Spleen (tissue), 11 donors: ENCODE results near the gene TRAM2. TPM values are rescaled to one million over a fixed set of nuclear protein-coding genes. Genes with fewer than 3 reads are reported as not detected.
A peak's percentile ranks its signal among the peaks of the same experiment; 100 is the strongest.

Experiments used
- DNase-seq: peaks from one replicate; pipeline ENCODE4 v3.0.0-alpha.2; 2020
- H3K27ac ChIP-seq, 8 donors: fragments of 200-600 bp; sonication (generic) in 7 of 8; 1 replicate in 4 of 8; 2 replicates in 4 of 8; pipeline versions ENCODE4 v1.5.0 to v1.8.0; 2016 to 2021; ENCODE audit warnings: inconsistent platforms in 4 of 8, mild to moderate bottlenecking in 4 of 8, moderate library complexity in 1 of 8
- H3K27me3 ChIP-seq, 7 donors: fragments of 200-600 bp; sonication (generic) in 6 of 7; replicated peaks in 1 of 7; 1 replicate in 4 of 7; 2 replicates in 3 of 7; pipeline versions ENCODE4 v1.5.0 to v1.8.0; 2016 to 2021; ENCODE audit warnings: inconsistent platforms in 3 of 7, mild to moderate bottlenecking in 1 of 7
- H3K36me3 ChIP-seq, 6 donors: fragments of 200-600 bp; sonication (generic) in 5 of 6; 1 replicate in 4 of 6; 2 replicates in 2 of 6; pipeline versions ENCODE4 v1.5.0 to v1.8.0; 2016 to 2021; ENCODE audit warnings: inconsistent platforms in 2 of 6
- H3K4me1 ChIP-seq, 6 donors: fragments of 200-600 bp; sonication (generic) in 5 of 6; 1 replicate in 3 of 6; 2 replicates in 3 of 6; pipeline versions ENCODE4 v1.5.0 to v1.8.0; 2016 to 2021; ENCODE audit warnings: inconsistent platforms in 3 of 6
- H3K4me3 ChIP-seq, 8 donors: fragments of 200-600 bp; sonication (generic) in 7 of 8; 1 replicate in 4 of 8; 2 replicates in 4 of 8; pipeline versions ENCODE4 v1.5.0 to v1.8.0; 2016 to 2021; ENCODE audit warnings: inconsistent platforms in 4 of 8, mild to moderate bottlenecking in 4 of 8, moderate library complexity in 2 of 8
- H3K9me3 ChIP-seq, 8 donors: fragments of 200-600 bp; sonication (generic) in 7 of 8; 1 replicate in 4 of 8; 2 replicates in 4 of 8; pipeline versions ENCODE4 v1.5.0 to v1.8.0; 2016 to 2021; ENCODE audit warnings: inconsistent platforms in 4 of 8
- CTCF ChIP-seq, 11 experiments: fragments of 200-600 bp in 7 of 11; fragments of 450-650 bp in 4 of 11; sonication (generic) in 4 of 11; IDR thresholded peaks in 8 of 11; conservative IDR thresholded peaks in 3 of 11; 1 replicate in 7 of 11; 2 replicates in 4 of 11; pipeline versions ENCODE4 v1.4.0 to v1.8.0; 2016 to 2021; ENCODE audit warnings: antibody characterized with exemption in 11 of 11, inconsistent platforms in 4 of 11, mild to moderate bottlenecking in 1 of 11
- POLR2A ChIP-seq, 3 donors: fragments of 450-650 bp; IDR thresholded peaks; one replicate each; pipeline ENCODE4 v1.5.1; 2017; ENCODE audit warnings: antibody characterized with exemption in 3 of 3, mild to moderate bottlenecking in 1 of 3
- POLR2AphosphoS5 ChIP-seq, 3 donors: sonication (generic); formaldehyde crosslinking; IDR thresholded peaks; one replicate each; pipeline ENCODE4 v1.5.1; 2017; ENCODE audit warnings: antibody characterized with exemption in 3 of 3
- WGBS, 5 donors: extraction: QIAGEN DNeasy Blood & Tissue Kit in 3 of 5; methylation state at CpG; one replicate each; pipeline versions ENCODE4 v1.1.5 to v1.1.7; 2013 to 2018; 5-methylcytosine and 5-hydroxymethylcytosine counted together
- intact Hi-C: fragments of 100-400 bp; cut with DNase I; formaldehyde crosslinking; loops from one replicate; pipeline ENCODE4 v1.15.0; 2023; ENCODE audit warnings: low total_unique reads
- polyA plus RNA-seq, 3 donors: library from polyadenylated mRNA; stranded (reverse); fragments of 200-250 nt; gene quantifications; one replicate each; pipeline ENCODE4 v1.2.1, GENCODE V29; 2013
- total RNA-seq, 7 donors: library from RNA; depleted of rRNA in 3 of 7; stranded (reverse); fragments of >200 nt in 3 of 7; fragmentation: NEBNext Ultra II Directional in 4 of 7; extraction: Animal tissue kit (Norgen Biotek cat#: 25700) in 4 of 7; gene quantifications; one replicate each; pipeline versions ENCODE4 v1.1.0 to v1.2.1, GENCODE V29; 2016 to 2021
- donor health status: healthy with polysubstance abuse.
- donor health status: DM: no; HTN: no; CAD: no; lungs with moderate emphysema.
- donor health status: DM: no; HTN: no; CAD: no.
- donor health status: Bipolar disorder and iron deficiency.
- donor health status: healthy.
- donor health status: DM: no; HTN: no; CAD: no.
- donor health status: DM: yes; HTN: yes; CAD: no.

Gene TRAM2
- total and polyA plus RNA-seq, 10 donors: 1.8 to 47.7 (median 32.3) TPM

GRCh38 chr6:52562911-52563310 is 13.9 kb downstream of the TRAM2 start:
- H3K4me1 ChIP-seq: peaks cover 3 to 65% (median 25%) of the 10 kb centered on the region in 6 donors
- no peak overlapping the region for H3K4me3 ChIP-seq
- no peaks in the 10 kb centered on the region for H3K27me3 ChIP-seq
- no peak overlapping the region for H3K27ac ChIP-seq
- DNase-seq: no peak
- peaks cover 0 to 11% (median 0%) of the 10 kb centered on the region in 6 donors for H3K36me3 ChIP-seq
- intact Hi-C loops: no loop called here
- TF ChIP-seq POLR2AphosphoS5 (IDR thresholded peaks at IDR 0.05) (no peak), POLR2A (IDR thresholded peaks at IDR 0.05) (no peak), CTCF (IDR thresholded peaks at IDR 0.05 in 8 of 11, conservative IDR thresholded peaks at IDR 0.05 in 3 of 11) (no peak)
- H3K9me3 ChIP-seq: no peaks in the 10 kb centered on the region
- WGBS, 5 donors: 62 to 77% (median 67%) methylated on average over 3 of the region's 3 CpGs

- intact Hi-C loops: no loop called here
- no peak for DNase-seq
- Histone ChIP-seq H3K9me3 (no peaks in the 10 kb centered on the region), H3K4me1 (peaks cover 0 to 55% (median 10%) of the 10 kb centered on the region in 6 donors), H3K4me3 (no peak overlapping the region), H3K27ac (no peak overlapping the region), H3K27me3 (no peaks in the 10 kb centered on the region), H3K36me3 (peaks cover 0 to 11% (median 0%) of the 10 kb centered on the region in 6 donors)
- WGBS, 5 donors: 52 to 92% (median 89%) methylated on average over 5 of the region's 5 CpGs
- no peak for TF ChIP-seq POLR2A (IDR thresholded peaks at IDR 0.05)
- TF ChIP-seq POLR2AphosphoS5 (IDR thresholded peaks at IDR 0.05): no peak
- no peak for TF ChIP-seq CTCF (IDR thresholded peaks at IDR 0.05 in 8 of 11, conservative IDR thresholded peaks at IDR 0.05 in 3 of 11)
These were observed 16.4 kb downstream of the TRAM2 start for GRCh38 chr6:52560462-52560861.

- no peak for DNase-seq
- 73 to 87% (median 82%) methylated on average over 6 of the region's 6 CpGs for WGBS, 5 donors
- peak overlapping the region in 4 of 8 donors; percentile 0 to 49 (median 26) for H3K27ac ChIP-seq
- peaks cover 0 to 4% (median 0%) of the 10 kb centered on the region in 6 donors for H3K36me3 ChIP-seq
- H3K4me1 ChIP-seq: peaks cover 0 to 40% (median 9%) of the 10 kb centered on the region in 6 donors
- no peaks in the 10 kb centered on the region for H3K27me3 ChIP-seq
- TF ChIP-seq CTCF (IDR thresholded peaks at IDR 0.05 in 8 of 11, conservative IDR thresholded peaks at IDR 0.05 in 3 of 11) (no peak), POLR2A (IDR thresholded peaks at IDR 0.05) (no peak), POLR2AphosphoS5 (IDR thresholded peaks at IDR 0.05) (no peak)
- H3K4me3 ChIP-seq: no peak overlapping the region
- intact Hi-C loops: no loop called here
- H3K9me3 ChIP-seq: no peaks in the 10 kb centered on the region
These were observed 18.4 kb downstream of the TRAM2 start for GRCh38 chr6:52558266-52559000.
